Measurements from ENCODE around the gene OSTF1.

Gene OSTF1

DNA sequence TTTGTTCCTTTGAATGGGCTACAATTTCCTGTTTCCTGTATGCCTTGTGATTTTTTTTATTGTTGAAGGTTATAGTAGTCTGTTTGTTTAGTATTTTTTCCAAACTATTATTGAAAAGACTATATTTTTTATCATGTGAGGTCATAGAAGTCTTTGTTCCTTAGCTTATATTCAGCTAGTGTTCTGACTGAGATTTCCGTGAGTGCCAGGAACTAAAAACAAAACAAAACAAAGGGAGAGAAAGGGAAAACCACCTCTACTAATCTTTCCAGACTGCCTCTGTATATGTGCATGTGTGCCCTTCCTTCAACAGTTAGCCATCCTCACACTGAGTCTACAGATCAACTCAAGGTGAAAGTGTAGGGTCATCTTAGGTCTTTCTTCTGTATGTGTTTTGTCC lies 79.0 kb downstream of the OSTF1 start:
- no peak for DNase-seq (ENCODE audit: low read depth)

GRCh38 chr9:75168270-75169178 lies 80.2 kb downstream of the OSTF1 start:
- DNase-seq (ENCODE audit: low read depth), result no peak

DNA sequence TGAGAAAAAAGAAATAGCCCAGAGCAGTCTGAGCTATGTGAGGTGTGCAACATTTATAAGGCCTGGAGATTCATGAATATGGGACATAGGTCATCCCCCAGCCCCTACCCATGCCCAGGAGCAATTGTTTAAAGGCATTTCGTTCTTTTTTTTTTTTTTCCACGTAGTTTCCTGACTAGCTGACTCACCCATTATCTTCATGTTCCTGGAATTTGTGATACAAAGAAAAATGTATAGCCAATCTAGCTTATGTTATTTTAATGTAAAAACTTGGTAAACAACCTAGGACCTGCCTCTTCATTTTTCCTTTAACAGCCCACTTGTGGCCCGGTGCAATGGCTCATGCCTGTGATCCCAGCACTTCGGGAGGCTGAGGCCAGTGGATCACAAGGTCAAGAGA lies 81.3 kb downstream of the OSTF1 start:
- DNase-seq (ENCODE audit: low read depth), result no peak

- no peak for DNase-seq (ENCODE audit: low read depth)
These were observed 82.6 kb downstream of the OSTF1 start for GRCh38 chr9:75170898-75171360.

DNA sequence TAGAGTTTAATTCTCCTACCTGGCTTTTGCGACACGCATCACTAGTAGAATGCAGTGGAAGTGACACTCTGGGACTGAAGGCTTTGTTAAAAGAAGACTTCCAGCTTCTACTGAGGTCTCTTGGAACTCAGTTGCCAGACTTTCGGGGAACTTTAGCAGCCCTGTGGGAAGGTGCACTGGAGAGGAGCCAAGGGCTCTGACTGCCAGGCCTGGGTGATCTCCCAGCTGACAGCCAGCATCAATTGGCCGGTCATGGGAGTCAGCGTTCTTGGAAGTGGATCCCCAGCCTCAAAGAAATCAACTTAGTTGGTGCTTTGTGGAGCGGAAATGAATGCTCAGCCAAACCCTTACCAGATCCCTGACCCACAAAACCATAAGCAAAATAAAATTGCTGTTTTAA lies 87.1 kb downstream of the OSTF1 start:
- no peak for DNase-seq (ENCODE audit: low read depth)

DNA sequence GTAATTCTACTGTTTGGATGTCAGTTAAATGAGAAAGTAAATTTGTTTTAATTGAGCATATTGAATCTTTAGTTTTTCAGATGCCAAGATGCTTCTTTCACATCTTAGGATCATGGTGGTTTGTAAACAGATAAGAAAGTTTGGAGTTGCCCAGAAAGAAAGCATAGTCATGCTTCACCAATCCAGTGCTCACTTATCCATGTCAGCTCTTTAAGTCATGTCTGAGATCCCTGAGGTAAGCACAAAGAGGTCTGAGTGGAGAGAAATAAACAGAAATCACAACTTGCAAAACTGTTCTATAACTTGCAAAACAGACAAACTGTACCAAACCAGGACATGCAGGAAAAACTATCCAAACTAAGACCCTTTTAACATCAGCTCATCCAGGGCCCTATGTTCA lies 87.7 kb downstream of the OSTF1 start:
- DNase-seq (ENCODE audit: low read depth), result no peak

GRCh38 chr9:75181750-75182149 lies 93.4 kb downstream of the OSTF1 start:
- DNase-seq (ENCODE audit: low read depth), result no peak

- no peak for DNase-seq (ENCODE audit: low read depth)
These were observed 95.0 kb downstream of the OSTF1 start for GRCh38 chr9:75183306-75183705.

GRCh38 chr9:75184471-75184870 lies 96.2 kb downstream of the OSTF1 start:
- DNase-seq (ENCODE audit: low read depth), result no peak

DNA sequence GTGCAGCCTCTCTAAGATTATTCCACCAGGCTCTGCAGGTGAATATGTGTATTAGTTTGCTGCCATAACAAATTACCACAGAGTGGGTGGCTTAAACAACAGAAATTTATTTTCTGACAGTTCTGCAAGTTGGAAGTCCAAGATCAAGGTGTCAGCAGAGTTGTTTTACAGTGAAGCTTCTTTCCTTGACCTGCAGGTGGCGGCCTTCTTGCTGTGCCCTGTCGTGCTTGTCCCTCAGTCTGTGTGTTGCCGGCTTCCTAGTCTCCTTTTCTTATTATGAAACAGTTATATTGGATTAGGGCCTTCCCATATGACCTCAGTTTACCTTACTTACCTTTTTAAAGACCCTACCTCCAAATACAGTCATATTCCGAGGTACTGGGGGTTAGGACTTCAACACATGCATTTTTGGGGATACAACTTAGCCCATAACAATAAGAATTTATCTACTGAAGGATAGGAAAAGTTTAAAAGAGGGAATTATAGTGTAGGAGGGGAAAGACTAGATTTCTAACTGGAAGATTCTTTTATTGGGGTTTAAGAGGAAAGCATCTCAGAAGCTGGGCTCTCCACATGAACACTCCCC lies 97.4 kb downstream of the OSTF1 start:
- peak; percentile 18 for DNase-seq (ENCODE audit: low read depth)

DNA sequence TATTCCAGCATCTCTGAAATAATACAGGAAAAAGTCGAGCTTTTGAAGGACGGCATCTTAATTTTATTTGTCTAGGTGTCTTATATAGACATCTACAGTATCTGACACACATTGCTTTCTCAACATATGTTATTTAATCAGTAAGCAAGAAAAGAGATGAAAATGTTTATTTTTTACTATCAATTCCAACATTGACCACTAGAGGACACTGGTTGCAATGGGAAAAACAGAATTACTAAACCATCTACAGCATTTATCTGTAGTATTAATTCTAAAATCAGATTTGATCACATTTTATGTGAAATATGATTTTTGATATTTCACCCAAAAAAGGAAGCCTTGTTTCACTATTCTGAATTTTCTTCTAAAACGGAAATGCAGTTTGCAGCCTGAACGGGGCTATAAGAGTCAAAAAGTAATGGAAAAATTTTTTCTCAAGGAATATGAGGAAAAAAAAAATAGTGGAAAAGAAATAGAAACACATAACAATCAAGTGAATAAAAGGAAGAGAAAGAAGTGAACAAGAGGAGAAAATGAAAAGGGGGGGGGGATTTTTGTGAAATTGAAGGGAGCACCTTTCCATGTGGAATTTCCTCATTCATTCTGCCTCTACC lies 98.6 kb downstream of the OSTF1 start:
- no peak for DNase-seq (ENCODE audit: low read depth)

GRCh38 chr9:75188756-75189155 lies 100.4 kb downstream of the OSTF1 start:
- no peak for DNase-seq (ENCODE audit: low read depth)

DNA sequence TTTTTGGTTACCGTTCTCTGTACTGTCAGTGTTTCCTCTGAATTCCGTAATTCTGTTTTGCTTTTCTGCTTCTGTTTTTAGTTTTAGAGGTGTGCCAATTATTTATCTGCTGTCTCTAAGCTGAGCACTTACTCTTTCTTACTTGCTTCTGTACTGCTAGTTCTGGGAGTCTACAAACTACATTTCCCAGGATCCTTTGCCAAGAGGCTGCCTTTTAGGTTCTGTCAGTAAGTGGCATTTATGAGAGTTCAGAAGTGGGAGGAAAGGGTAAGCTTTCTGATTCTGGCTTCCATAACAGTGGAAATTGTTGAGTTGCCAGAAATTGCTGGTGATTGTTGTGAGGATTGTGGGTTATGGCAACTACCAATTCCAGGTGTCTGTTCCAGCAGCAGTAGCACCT lies 102.4 kb downstream of the OSTF1 start:
- no peak for DNase-seq (ENCODE audit: low read depth)

Data from T follicular helper cell (primary cell).